Stomach (tissue), 4 donors: ENCODE data around the gene NECTIN1.

Experiments used
- EP300 ChIP-seq: sonication (generic); formaldehyde crosslinking; IDR thresholded peaks from one replicate; pipeline ENCODE4 v1.6.1; 2017; ENCODE audit warnings: antibody characterized with exemption
- POLR2A ChIP-seq, 4 donors: fragments of 450-650 bp; IDR thresholded peaks; one replicate each; pipeline ENCODE4 v1.6.1; 2016; ENCODE audit warnings: antibody characterized with exemption in 4 of 4, control low read depth in 2 of 4, mild to moderate bottlenecking in 1 of 4, moderate library complexity in 1 of 4
- POLR2AphosphoS5 ChIP-seq, 3 donors: sonication (generic); formaldehyde crosslinking; IDR thresholded peaks; one replicate each; pipeline ENCODE4 v1.6.1; 2016; ENCODE audit warnings: antibody characterized with exemption in 3 of 3
- TF ChIP-seq, protein P1 (sequence below), 7 experiments: fragments of 450-650 bp in 4 of 7; fragments of 200-600 bp in 3 of 7; sonication (generic) in 3 of 7; IDR thresholded peaks; one replicate each; pipeline ENCODE4 v1.5.1; 2016 to 2019; ENCODE audit warnings: antibody characterized with exemption in 7 of 7, control low read depth in 2 of 7, mild to moderate bottlenecking in 1 of 7

DNA sequence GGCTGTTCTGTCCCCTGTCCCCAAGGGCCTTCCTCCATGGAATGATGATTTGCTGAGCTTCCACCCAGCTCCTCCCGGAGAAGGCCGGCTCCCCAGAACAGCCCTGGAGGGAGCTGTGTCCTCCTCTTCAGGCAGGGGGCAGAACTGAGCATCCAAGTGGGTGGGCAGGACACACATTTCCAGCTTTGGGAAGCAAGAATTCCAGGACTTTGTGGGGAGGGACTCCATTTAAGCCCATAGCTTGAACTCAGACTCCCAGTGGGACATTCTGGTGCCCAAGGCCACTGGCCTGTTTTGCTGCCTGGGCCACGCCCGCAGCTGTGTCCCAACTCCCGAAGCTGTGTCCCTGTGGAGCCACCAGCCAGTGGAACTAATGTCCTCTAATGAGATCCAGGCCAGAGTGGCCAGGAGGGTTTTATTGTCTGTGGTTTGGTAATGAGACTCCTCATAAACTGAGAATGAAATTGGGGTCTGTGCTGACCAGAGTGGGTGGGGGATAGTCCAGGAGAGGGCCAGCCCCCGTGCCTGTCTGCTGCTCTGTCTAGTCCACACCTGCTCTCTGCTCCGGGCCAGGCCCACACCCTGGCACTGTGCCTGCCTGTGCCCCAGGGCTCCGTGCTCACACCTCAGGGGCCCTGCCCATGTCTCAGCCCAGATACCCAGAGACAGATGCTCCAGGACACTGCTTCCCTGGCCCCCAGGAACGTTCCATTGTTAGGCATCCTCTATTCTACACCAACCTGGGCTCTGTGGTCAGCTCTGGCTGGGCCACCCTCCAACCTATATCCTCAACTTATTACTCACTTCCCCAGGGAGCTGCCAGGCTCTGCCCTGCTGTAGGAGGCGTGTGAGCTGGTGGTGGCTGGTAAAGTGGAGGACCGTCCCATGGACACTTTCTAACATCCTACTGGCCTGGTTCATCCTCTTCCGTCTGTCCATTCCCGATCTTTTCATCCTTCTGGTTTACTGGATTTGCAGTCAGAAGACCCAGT lies 7.6 kb downstream of the NECTIN1 start:
- TF ChIP-seq POLR2A (IDR thresholded peaks at IDR 0.05) (no peak), POLR2AphosphoS5 (IDR thresholded peaks at IDR 0.05) (no peak), EP300 (no peak)
- TF ChIP-seq, protein P1, sequence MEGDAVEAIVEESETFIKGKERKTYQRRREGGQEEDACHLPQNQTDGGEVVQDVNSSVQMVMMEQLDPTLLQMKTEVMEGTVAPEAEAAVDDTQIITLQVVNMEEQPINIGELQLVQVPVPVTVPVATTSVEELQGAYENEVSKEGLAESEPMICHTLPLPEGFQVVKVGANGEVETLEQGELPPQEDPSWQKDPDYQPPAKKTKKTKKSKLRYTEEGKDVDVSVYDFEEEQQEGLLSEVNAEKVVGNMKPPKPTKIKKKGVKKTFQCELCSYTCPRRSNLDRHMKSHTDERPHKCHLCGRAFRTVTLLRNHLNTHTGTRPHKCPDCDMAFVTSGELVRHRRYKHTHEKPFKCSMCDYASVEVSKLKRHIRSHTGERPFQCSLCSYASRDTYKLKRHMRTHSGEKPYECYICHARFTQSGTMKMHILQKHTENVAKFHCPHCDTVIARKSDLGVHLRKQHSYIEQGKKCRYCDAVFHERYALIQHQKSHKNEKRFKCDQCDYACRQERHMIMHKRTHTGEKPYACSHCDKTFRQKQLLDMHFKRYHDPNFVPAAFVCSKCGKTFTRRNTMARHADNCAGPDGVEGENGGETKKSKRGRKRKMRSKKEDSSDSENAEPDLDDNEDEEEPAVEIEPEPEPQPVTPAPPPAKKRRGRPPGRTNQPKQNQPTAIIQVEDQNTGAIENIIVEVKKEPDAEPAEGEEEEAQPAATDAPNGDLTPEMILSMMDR (IDR thresholded peaks at IDR 0.05), result peak in 1 of 7 experiments; percentile 34
